KMS-11 (cell line): Measurements from ENCODE around the gene LRRC55.

Experiments
- H2AFZ ChIP-seq: fragments of 200-600 bp; sonication (generic); 2 replicates; pipeline ENCODE4 v1.6.1; 2016; ENCODE audit warnings: antibody characterized with exemption, mixed run types, low read depth
- H3K27ac ChIP-seq: fragments of 200-600 bp; sonication (generic); 2 replicates; pipeline ENCODE4 v1.6.1; 2016; ENCODE audit warnings: mild to moderate bottlenecking, mixed run types
- H3K27me3 ChIP-seq: fragments of 200-600 bp; sonication (generic); 2 replicates; pipeline ENCODE4 v1.6.1; 2017; ENCODE audit warnings: mild to moderate bottlenecking, low read depth, mixed run types, moderate library complexity; ENCODE audit not compliant: insufficient read depth
- H3K36me3 ChIP-seq: fragments of 200-600 bp; sonication (generic); 2 replicates; pipeline ENCODE4 v1.6.1; 2017; ENCODE audit warnings: mild to moderate bottlenecking, mixed run types; ENCODE audit not compliant: insufficient read depth
- H3K4me1 ChIP-seq: fragments of 200-600 bp; sonication (generic); 2 replicates; pipeline ENCODE4 v1.6.1; 2016; ENCODE audit warnings: mild to moderate bottlenecking, low read depth, mixed run types; ENCODE audit not compliant: poor library complexity, severe bottlenecking
- H3K4me2 ChIP-seq: fragments of 200-600 bp; sonication (generic); 2 replicates; pipeline ENCODE4 v1.7.0; 2016; ENCODE audit warnings: mild to moderate bottlenecking, mixed run types
- H3K4me3 ChIP-seq: fragments of 200-600 bp; sonication (generic); IDR thresholded peaks from 2 replicates; pipeline ENCODE4 v1.6.1; 2017; ENCODE audit warnings: low read depth, low read length, mixed read lengths; ENCODE audit not compliant: insufficient read depth
- H3K79me2 ChIP-seq: fragments of 200-600 bp; sonication (generic); 2 replicates; pipeline ENCODE4 v1.6.1; 2016; ENCODE audit warnings: low read depth, mixed run types; ENCODE audit not compliant: insufficient read depth
- H3K9ac ChIP-seq: fragments of 200-600 bp; sonication (generic); 2 replicates; pipeline ENCODE4 v1.6.1; 2016; ENCODE audit warnings: mild to moderate bottlenecking, mixed run types
- H4K20me1 ChIP-seq: fragments of 200-600 bp; sonication (generic); 2 replicates; pipeline ENCODE4 v1.6.1; 2016; ENCODE audit warnings: mild to moderate bottlenecking, mixed run types; ENCODE audit not compliant: insufficient read depth
- CTCF ChIP-seq: fragments of 200-600 bp; sonication (generic); conservative IDR thresholded peaks from 2 replicates; pipeline ENCODE4 v1.6.1; 2017; ENCODE audit warnings: low read depth, mild to moderate bottlenecking, antibody characterized with exemption, low read length, moderate library complexity, mixed read lengths

LRRC55 gene

DNA sequence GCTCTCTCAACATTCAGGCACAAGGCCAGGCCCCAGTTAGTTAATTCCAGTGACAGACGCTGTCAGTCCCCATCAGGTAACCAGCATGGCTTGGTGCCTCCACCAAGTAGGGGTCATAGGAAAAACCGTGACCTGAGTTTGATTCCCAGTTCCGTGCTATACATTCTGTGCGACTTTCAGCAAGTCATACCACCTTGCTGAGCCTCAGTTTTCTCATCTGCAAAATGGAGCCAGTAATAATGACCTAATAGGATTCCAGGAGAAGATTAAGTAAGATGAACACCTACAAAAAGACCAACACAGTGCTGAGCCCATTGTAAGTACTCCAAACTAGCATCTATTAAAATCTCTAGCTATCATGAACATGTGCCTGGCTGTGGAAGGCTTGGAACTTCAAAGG is 24.8 kb upstream of the LRRC55 start:
- Histone ChIP-seq H4K20me1 (no peaks in the 10 kb centered on the region), H3K27ac (no peak overlapping the region), H3K79me2 (no peaks in the 10 kb centered on the region), H3K4me1 (no peaks in the 10 kb centered on the region), H3K36me3 (no peaks in the 10 kb centered on the region), H3K4me2 (no peak overlapping the region), H3K4me3 (no peak overlapping the region), H3K27me3 (no peaks in the 10 kb centered on the region), H3K9ac (no peak overlapping the region), H2AFZ (no peak overlapping the region)
- TF ChIP-seq CTCF, result no peak

GRCh38 chr11:57157624-57158023 is 24.1 kb upstream of the LRRC55 start:
- H4K20me1 ChIP-seq, result no peaks in the 10 kb centered on the region
- no peaks in the 10 kb centered on the region for H3K36me3 ChIP-seq
- H3K27me3 ChIP-seq, result no peaks in the 10 kb centered on the region
- no peak overlapping the region for H3K9ac ChIP-seq
- H3K27ac ChIP-seq, result no peak overlapping the region
- H3K4me2 ChIP-seq, result no peak overlapping the region
- H3K4me3 ChIP-seq, result no peak overlapping the region
- no peaks in the 10 kb centered on the region for H3K79me2 ChIP-seq
- no peaks in the 10 kb centered on the region for H3K4me1 ChIP-seq
- H2AFZ ChIP-seq, result no peak overlapping the region
- no peak for TF ChIP-seq CTCF

DNA sequence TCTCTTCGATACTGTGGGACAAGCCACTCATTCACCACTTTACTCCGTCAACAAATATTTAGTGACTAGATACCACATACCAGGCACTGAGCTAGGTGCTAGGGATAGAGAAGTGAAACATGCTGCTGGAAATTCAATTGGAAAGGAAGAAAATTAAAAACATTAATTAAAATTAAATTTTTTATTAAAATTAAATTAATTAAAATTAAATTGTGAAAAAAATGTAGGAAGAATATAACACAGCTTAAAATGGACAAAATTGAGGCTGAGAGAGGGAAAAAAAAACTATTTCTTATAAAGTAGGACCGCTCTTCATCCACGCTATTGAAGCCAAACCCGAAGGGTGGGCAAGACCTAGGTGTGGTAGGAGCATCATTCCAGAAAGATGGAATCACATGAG is 23.6 kb upstream of the LRRC55 start:
- Histone ChIP-seq H3K79me2 (no peaks in the 10 kb centered on the region), H3K27me3 (no peaks in the 10 kb centered on the region), H3K27ac (no peak overlapping the region), H4K20me1 (no peaks in the 10 kb centered on the region), H3K36me3 (no peaks in the 10 kb centered on the region), H2AFZ (no peak overlapping the region), H3K9ac (no peak overlapping the region), H3K4me1 (no peaks in the 10 kb centered on the region), H3K4me2 (no peak overlapping the region), H3K4me3 (no peak overlapping the region)
- TF ChIP-seq CTCF, result no peak

- Histone ChIP-seq H3K27me3 (no peaks in the 10 kb centered on the region), H3K36me3 (no peaks in the 10 kb centered on the region), H3K4me3 (no peak overlapping the region), H3K4me1 (no peaks in the 10 kb centered on the region), H2AFZ (no peak overlapping the region), H3K27ac (no peak overlapping the region), H3K79me2 (no peaks in the 10 kb centered on the region), H4K20me1 (no peaks in the 10 kb centered on the region), H3K4me2 (no peak overlapping the region), H3K9ac (no peak overlapping the region)
- TF ChIP-seq CTCF, result no peak
Observed at GRCh38 chr11:57158599-57158998, 23.2 kb upstream of the LRRC55 start.

DNA sequence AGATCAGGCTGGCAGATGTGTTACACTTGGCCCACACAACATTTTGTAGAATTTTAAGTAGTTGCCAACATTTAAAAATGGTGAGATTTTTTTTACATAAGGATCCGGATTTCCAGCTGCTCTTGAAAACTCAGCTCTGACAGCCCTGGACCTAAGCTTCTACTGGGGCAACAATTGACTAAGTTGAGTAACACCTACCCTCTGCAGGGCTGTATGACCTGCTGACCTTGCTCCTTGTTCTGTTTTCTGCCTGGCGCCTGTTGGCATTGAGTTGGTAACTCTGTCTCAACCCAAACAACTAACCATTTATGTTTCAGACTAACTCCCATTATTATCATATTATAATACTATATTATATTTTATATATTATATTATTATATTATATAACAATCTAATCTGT is 21.1 kb upstream of the LRRC55 start:
- H3K27me3 ChIP-seq, result no peaks in the 10 kb centered on the region
- no peak overlapping the region for H3K4me2 ChIP-seq
- no peak overlapping the region for H2AFZ ChIP-seq
- no peak for TF ChIP-seq CTCF
- no peaks in the 10 kb centered on the region for H3K36me3 ChIP-seq
- H3K27ac ChIP-seq, result no peak overlapping the region
- H3K79me2 ChIP-seq, result no peaks in the 10 kb centered on the region
- no peaks in the 10 kb centered on the region for H3K4me1 ChIP-seq
- H3K9ac ChIP-seq, result no peak overlapping the region
- no peak overlapping the region for H3K4me3 ChIP-seq
- H4K20me1 ChIP-seq, result no peaks in the 10 kb centered on the region
